ENCODE results near the gene KLHL3.
A peak's percentile ranks its signal among the peaks of the same experiment; 100 is the strongest.

KLHL3 gene

DNA sequence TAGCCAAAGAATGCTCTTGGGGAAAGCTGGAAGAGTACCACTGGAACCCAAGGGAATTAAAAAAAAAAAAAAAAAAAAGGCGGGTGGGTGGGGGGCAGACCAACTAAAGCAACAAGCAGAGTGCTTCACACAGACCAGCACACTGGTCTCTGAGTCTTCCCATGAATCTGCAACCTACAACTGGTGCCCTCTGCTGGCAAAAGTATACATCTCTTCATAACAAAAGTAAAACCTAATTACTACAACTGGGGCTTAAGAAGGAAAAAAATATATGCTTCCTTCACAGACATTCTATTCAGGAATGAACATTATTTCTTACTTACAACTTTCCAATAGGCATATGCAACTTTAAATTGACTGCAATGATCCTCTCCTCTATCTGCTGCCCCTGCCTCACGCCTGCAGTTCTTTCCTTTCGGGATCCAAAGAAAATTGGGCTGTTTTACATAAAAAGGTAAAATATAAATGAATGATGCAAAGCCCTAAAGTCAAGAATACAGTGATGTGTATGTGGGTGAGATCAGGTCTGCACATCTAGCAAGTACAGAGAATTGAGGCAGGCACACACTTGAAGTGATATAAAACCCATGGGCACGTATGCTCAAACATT is 7.2 kb upstream of the KLHL3 start:
- peak; percentile 51 to 60 for DNase-seq

DNA sequence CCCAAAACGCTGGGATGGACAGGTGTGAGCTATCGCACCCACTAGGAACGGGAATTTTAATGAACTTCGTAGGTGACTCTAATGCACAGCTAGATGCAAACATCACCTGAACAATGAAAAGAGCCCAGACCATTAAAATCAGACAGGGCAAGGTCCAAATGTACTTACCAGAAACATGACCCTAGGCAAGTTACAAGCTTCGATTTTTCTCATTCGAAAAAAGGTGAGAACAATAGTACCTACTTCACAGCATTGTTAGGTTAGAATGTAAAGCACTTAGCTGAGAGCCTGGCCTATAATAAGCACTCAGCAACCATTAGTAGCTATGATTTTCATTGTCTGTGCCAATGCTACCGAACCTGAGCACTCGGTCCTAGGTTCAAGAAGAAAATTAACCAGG is 5.8 kb upstream of the KLHL3 start:
- DNase-seq: no peak

DNA sequence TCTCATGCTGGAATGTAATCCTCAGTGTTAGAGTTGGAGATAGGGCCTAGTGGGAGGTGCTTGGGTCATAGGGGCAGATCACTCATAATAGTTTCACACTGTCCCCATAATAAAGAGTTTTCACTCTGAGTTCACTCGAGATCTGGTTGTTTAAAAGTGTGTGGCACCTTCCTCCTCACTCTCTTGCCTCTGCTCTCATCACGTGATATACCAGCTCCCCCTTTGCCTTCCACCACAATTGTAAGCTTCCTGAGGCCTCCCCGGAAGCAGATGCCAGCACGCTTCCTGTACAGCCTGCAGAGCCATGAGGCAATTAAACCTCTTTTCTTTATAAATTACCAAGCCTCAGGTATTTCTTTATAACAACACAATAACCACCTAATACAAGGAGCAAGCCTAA is 3.8 kb upstream of the KLHL3 start:
- no peak for DNase-seq

DNA sequence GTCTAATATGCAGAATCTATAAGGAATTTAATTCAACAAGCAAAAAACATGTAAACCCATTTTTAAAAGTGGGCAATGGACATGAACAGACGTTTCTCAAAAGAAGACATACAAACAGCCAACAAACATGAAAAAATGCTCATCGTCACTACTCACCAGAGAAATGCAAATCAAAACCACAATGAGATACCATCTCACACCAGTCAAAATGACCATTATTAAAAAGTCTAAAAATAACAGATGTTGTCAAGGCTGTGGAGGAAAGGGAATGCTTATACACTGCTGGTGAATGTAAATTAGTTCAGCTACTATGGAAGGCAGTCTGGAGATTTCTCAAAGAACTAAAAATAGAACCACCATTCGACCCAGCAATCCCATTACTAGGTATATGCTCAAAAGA is 3.1 kb upstream of the KLHL3 start:
- DNase-seq: no peak

DNA sequence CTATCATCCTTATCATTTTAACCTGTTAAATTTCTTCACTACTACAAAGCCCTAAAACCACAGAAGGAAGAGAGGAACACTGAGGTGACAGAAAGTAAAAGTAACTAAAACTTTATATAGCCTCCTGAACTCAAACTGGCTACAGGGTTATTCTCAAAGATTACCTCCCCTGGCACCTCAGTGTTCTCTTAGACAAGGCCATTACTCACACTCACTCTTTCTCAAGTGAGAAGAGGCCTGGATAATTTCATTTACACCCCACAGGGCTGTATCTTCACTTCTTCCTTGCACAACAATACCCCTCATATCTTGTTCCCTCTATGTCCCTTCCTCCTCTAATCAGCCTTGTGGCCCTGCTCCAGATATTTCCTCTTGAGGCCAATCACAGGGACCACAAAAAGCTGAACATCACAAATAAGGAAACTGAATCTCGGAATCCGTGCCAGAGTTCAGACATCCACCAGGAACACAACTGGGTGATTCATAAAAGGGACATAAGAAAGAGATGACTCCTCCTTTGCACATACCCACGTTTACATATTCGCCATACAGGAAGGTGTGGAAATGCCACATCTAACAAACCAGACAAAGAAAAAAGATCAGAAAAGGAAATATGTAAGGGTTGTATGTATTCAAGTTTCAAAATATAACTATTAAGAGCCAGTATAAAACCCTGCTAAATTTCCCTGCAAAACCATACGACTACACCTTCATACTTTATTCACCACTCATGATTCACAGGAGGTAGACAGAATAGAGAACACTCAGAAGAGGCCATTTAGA is 1.7 kb upstream of the KLHL3 start:
- no peak for DNase-seq

DNA sequence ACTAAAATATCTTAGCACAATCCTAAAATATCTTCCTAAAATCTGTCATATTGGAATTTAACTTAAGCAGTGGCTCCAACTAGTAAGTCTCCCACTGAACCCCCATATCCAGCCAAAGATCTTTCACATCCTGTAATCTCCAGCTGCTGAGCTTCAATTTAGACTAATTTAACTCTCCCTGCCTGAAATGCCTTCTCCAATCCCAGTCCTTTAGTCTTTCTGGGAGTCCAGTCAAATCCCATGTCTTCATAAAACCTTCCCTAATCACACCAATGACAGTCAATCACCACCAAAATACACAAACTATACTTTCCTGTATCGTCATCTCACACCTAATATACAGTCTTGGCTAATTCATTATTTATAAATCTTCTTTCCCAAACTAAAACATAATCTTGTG is 607 bp upstream of the KLHL3 start:
- no peak for DNase-seq

DNA sequence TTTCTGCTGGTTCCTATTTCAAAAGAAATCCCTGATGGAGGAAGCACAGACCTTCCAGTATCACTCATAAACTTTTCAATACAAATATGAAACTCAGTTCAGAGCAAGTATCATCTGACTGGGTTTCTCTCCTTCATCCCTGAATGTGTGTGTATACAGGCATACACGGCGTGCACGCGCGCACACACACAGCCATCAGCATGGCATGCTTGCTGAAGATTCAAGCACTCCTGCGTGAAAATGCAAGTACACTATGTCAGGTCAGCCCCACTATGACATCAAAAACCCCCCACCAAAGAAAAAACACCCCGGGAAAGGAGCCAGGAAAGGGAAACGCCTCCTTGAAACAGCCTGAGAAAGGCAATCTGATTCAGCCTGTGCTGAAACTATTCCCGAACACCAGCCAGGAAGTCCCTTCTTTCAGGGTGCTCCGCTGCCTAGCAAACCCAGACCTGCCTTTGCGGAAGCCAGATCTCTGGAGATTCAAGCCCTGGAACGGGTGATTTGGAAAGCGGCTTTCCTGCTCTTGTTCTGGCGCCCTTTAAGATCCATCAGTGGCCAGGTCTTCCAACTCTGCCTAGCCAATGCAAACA is 831 bp downstream of the KLHL3 start:
- no peak for DNase-seq

DNA sequence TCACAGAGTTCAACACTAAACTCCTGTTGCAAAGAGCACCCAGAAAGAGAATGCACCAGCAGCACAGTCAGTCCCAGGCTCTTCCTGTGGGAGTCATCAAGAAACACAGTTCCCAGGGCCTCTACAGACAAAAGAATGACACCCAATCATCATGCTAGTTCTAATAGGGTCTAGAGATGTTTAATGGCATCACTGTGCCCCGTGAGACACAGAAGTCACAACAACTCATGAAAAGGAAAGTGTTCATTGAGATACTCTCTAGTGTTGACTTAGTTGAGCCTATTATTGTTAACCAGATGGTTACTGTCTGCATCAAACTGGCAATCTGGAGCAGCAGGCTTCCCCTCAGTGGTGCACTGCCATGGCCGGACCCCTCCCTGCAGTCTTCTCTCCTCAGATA is 1.6 kb downstream of the KLHL3 start:
- DNase-seq: no peak

DNA sequence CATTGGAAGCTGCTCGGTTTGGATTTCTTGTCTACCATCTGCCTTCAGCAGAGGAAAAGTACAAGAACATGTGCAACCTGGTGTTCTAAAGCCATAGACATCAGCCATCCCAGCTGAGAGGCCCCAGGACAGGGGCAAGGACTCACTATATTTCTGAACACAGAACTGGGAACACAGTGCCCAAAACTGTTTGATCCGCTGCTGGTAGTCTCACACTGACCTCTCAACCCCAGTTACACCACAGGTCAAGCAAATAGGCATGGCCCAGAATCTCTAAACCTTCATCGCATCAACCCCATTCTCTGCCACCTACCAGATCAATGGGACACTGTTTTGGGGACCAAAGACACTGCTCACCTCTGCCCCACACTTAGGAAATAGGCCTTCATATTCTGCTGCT is 2.0 kb downstream of the KLHL3 start:
- DNase-seq: no peak

DNA sequence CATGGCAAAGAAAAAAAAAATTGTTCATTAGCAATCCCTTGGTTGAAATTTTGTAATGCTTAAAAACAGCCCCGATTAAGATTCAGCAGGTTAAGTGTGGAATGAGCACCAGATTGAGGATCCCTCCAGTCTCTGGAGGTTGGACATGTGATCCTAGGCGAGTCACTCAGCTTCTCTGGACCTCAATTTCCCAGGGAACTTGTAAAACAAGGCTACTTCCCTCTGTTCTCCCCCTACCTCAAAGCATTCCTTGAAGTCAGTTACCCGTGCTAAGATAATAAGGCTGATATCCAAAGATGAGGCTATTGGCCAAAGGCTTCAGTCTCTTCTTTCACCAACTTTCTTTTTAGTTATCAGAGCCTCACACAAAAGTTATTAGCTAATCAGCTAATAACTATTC is 2.9 kb downstream of the KLHL3 start:
- DNase-seq: no peak

DNA sequence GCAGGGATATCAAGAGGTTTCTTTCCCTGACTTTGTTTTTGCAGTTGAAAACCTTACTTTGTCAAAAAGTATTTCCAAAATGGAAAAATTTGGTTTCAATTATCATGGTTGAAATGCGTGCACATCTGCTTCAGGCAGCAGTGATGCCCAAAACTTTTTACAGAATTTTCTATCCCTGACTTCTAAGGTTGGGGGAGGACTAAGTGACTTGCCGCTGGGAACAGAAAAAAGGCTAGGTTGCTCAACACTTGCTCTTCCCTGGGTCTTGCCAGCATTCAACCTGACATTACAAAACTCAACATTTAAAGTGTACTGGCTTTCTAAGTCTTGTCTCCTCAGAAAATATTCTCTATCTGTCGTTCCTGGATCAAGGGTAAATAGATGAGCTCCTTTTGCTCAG is 4.7 kb downstream of the KLHL3 start:
- DNase-seq: no peak

DNA sequence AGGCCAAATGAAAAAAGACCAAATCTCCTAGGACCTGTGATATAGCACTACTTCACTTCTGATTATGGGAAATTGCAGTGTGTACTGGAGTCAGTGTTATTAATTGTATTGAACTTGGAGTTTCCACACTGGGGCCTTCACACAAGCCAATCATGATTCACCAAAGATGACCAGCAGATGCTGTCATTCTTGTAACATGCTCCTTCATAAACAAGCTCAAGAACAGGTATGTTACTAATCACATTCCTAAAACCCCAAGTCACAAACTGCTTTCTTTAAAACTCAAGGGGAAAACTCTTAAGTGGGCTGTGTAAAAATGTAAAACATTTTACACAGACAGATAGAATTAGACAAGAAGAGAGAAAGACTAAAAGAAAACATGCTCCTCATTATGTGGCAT is 5.6 kb downstream of the KLHL3 start:
- no peak for DNase-seq

DNA sequence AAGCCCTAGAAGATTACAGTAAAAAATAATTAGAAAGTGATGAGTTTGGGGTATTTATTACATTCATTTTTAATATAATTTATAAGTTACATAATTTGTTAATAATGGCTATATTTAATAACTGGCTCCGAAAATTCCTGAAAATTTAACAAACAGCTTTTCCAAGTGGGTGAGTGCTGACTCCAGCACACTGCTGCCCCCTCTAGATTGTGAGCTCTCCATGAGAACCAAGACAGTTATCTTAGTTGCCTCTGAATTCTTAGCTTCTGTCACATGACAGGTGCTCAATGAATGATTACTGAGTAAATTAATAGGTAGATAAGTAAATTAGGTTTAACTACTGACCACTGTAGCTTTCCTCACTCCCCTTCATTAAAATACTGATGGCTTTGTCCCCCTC is 7.8 kb downstream of the KLHL3 start:
- DNase-seq: no peak

DNA sequence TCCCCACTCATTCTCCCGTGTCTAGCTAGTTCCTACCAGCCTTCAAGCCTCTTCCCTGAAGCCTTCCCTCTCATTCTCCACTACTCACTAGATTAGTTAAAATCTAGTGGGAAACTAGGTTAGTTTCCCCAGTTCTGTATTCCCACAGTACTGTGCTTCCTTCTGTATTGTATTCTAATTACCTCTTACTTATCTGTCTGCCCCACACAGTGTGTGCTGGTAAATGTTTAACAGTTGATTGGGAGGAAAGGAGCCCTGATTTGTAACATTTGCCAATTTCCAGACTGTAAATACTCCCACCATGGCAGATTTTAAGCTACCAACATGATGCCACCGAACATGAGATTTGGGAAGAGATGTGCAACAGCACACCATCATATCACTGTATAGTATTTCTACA is 8.3 kb downstream of the KLHL3 start:
- DNase-seq: no peak

DNA sequence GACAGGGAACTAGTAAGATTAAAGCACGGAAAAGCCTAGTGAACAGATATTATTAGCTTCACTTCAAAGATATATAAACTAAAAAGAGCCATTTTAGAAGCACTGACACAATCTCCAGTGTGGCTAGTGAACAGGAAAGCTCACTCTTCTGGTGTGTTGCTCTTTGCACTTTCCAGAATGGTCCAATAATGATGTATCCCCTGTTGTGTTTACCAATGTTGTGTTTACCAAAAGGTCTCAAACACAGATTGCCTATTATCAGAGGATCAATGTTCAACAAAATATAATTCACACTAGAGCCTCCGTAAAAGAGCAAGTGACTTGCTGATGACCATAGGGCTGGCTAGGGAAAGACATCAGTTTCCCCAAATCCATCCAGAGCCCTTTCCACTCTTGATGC is 11.6 kb downstream of the KLHL3 start:
- DNase-seq: no peak

DNA sequence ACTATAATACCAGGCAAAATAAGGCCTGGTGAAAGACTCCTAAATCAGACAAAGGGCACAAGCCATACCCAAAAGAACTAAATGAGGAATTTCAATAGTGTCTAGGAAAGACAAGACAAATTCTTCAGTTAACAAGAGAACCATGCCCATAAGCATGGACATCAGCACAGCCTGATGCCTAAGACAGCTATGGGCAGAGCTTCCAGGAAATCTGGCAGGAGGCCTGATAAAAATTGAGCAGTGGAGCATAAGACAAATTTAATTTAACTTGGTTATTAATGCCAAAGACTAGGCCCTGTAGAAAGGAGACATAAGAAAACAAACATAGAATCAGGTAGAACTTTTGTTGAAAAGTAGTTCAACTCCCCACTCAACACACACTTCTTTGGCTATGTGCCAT is 17.3 kb downstream of the KLHL3 start:
- no peak for DNase-seq

DNA sequence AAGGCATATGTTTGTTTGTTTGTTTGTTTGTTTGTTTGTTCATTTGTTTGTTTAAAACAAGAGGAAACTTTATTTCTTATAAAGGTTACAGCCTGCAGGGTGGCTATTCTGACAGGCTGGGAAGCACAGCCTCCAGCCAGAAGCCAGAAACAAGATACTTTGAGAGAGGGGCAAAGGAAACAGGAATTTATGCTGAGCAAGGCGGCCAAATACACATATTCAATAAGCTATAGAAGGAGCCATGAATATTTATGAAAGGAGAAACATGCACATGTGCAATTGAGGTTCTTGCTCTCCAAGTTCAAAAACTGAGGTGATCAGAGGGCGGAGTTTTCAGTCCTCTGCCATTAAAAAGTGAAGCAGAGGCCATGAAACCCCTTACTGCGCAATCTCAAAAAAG is 19.6 kb downstream of the KLHL3 start:
- DNase-seq: no peak

DNA sequence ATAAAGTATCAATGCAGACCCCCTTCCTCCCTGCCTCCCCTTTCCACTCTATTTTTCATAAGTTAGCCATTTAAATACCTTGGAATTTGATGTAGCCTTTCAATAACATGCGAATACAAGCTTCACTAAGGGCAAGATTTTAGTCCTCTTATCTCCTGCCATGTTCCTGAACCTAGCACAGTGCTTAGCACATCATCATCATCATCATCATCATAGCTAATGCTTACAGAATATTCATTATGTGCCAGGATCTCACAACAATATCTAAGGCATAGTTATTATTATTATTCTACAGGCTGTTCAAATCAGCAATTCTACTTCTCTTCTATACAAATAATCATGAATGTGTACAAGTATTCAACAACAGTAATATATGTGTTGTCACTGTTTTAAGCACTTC is 20.4 kb downstream of the KLHL3 start:
- no peak for DNase-seq

DNA sequence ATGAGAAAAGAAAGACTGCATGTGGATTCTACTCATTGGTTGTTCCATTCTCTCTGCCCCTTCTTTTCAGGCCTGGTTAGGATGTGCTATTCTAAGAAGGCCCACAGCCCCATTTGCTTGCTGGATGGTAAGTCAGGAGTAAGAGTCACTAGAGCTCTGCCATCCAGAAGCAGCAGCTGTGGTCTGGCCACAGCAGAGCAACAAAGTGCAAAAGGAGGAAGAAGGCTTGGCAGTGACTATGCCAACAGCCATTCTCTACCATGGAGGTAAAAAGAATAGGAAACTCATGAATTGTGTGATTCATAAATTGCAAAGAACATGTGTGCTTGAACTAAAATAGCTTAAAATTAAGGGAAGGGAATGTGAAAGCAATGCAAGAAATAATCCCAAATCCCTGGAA is 20.9 kb downstream of the KLHL3 start:
- no peak for DNase-seq

DNA sequence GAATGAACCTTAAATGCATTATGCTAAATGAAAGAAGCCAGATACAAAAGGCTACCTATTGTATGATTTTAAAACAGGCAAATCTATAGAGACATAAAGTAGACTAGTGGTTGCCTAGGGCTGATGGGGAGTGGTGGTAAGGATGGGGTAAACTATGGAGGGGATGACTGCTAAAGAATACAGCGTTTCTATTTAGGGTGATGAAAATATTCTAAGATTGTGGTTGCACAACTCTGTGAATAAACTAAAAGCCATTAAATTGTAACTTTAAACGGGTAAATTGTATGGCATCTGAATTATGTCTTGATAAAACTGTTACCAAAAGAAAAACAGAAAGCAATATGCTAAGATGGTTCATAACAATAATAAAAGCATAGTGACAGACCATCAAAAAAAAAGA is 21.4 kb downstream of the KLHL3 start:
- no peak for DNase-seq

DNA sequence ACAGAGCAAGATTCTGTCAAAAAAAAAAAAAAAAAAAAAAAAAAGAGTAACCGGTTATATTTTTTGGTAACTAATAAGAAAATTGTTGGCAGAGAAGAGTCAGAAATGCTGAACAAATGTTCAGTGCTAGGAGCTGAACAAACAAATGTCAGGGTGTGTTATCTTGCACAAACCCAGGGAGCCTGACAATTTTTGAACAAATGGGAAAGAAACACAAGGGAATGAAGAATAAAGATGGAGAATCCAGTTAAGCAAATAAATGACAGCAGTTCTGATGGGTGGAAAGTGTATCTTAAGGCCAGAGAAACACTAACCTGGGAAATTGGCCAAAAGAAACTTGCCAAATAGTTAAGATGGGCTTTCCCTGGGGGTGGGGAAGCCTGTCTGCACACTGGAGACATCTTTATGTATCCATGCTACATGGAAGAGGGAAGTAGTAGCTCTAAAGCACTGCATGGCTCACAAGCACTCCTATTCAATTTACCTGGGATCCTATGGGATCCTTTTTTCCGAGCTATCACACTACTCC is 23.7 kb downstream of the KLHL3 start:
- DNase-seq: no peak

DNA sequence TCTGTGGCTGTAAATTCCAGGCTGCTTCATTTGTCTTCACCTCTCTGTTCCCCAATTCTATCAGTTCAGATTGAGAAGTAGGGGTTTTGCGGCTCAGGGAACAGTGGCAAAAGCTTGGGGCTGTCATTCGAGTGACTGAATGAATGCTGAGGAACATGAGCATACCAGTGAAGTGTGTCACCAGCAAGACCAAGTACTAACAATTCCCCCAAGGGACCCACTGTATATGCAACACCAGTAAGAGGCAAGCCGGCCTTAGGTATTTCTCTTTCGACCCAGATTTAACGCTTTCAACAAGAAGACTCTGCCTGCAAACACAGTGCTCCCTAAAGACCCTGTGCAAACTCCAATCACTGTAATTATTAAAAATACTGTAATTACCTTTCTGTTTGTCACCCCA is 25.8 kb downstream of the KLHL3 start:
- DNase-seq: no peak

DNA sequence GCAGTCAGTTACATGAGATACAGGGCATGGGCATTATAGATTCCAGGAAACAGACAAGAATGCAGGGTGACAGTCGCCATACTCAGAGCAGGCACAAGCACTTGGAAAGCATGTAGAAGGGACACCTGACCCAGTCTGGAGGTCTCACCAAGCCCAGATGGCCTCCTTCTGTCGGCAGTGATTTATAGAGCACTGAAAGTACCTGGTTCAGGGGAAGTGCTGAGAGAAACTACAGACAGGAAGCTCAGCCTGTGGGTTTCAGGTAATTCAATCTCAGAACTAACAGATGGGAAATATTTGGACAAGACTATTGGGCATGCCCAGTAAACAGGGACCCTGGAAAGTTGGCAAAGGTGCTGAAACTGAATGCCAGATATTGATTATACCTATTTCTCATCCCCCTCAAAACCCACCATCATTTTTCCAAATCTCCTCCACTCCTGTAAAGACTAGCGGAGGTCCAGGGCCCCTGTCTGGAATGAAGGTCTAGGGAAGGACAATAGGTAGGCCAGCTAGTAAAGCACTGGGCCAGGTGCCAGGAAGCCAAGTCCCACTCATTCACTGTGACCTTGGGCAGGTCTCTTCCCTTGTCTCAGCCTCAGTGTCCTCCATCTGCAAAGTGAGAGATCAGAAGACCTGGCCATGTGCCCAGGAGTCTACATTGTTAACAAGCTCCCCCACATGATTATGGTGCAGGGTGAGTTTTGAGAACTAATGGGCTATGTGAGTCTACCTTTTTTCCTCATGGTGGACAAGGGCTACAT is 26.9 kb downstream of the KLHL3 start:
- no peak for DNase-seq

DNA sequence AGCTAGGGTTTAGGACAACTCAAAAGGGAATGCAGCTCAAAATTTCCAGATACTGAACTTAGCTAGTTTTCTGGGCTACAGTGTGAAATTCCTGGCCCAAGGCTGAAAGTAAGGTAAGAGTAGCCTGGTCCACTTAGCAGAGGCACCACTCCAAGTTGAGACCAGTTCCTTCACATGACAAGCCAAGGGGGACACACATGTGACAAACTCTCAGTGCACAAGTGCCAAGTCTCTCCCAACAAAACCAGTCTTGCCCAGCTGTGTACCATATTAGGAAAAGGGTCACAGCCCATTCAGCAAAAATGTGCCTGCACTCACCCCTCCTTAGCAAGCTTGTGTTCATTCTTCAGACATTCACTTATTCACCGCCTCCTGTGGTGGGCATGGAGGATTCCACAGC is 27.8 kb downstream of the KLHL3 start:
- DNase-seq: no peak

All from stimulated activated CD4-positive, alpha-beta T cell treated with anti-CD3 and anti-CD28 coated beads, Interleukin-2, amount 100 ng/mL, for 48 hours (primary cell).